Astrocyte of the spinal cord (primary cell): ENCODE data around the gene GJC2.

Source experiments
- DNase-seq: peaks from one replicate; pipeline ENCODE4 v3.0.0; 2011; ENCODE audit warnings: low read depth, low spot score
- H3K4me3 ChIP-seq: 2 replicates; pipeline ENCODE4 v1.5.1; 2011; ENCODE audit warnings: low read depth, mild to moderate bottlenecking, low read length, moderate library complexity
- CTCF ChIP-seq: IDR thresholded peaks from 2 replicates; pipeline ENCODE4 v1.5.1; 2012; ENCODE audit warnings: low read depth, mild to moderate bottlenecking, low read length, inconsistent platforms
- in situ Hi-C: cut with HindIII; loops from 2 replicates; pipeline ENCODE4 v1.10.0; 2017; ENCODE audit warnings: low sequenced_read_pairs

GJC2 gene

GRCh38 chr1:228178737-228179684 is 29.3 kb downstream of the GJC2 start:
- DNase-seq, result no peak
- in situ Hi-C loops, result no loop called here
- no peak overlapping the region for H3K4me3 ChIP-seq
- no peak for TF ChIP-seq CTCF

- no peak for DNase-seq
- in situ Hi-C loops, result no loop called here
- H3K4me3 ChIP-seq, result no peak overlapping the region
- peak; percentile 13 for TF ChIP-seq CTCF
Observed at GRCh38 chr1:228180271-228180958, 30.7 kb downstream of the GJC2 start.

- no peak for TF ChIP-seq CTCF
- in situ Hi-C loops, result no loop called here
Observed at GRCh38 chr1:228180959-228181644, 31.4 kb downstream of the GJC2 start.

GRCh38 chr1:228181645-228182034 is 31.9 kb downstream of the GJC2 start:
- in situ Hi-C loops, result no loop called here
- no peak for DNase-seq
- TF ChIP-seq CTCF, result no peak
- H3K4me3 ChIP-seq, result no peak overlapping the region

More at GRCh38 chr1:228180959-228181644, 31.4 kb downstream of the GJC2 start:
- H3K4me3 ChIP-seq, result no peak overlapping the region
- DNase-seq, result no peak

GRCh38 chr1:228182296-228183030 is 32.7 kb downstream of the GJC2 start:
- in situ Hi-C loops, result no loop called here
- DNase-seq, result no peak
- H3K4me3 ChIP-seq, result no peak overlapping the region
- TF ChIP-seq CTCF, result no peak

GRCh38 chr1:228184152-228184551 is 34.4 kb downstream of the GJC2 start:
- no peak for DNase-seq
- in situ Hi-C loops, result no loop called here
- H3K4me3 ChIP-seq, result no peak overlapping the region
- no peak for TF ChIP-seq CTCF
